ENCODE measurements around the gene HDDC2.

Gene HDDC2

GRCh38 chr6:125314009-125314581 is 12.3 kb upstream of the HDDC2 start:
- H3K4me3 Mint-ChIP-seq = no peak overlapping the region
- DNase-seq = peak; percentile 48
- peaks cover 2% of the 10 kb centered on the region for H3K4me1 Mint-ChIP-seq (ENCODE audit: low read depth)
- H3K36me3 Mint-ChIP-seq (ENCODE audit: low read depth) = no peaks in the 10 kb centered on the region
- H3K9me3 Mint-ChIP-seq = no peaks in the 10 kb centered on the region
- H3K27ac Mint-ChIP-seq = no peak overlapping the region
- H3K27me3 Mint-ChIP-seq = peaks cover 17% of the 10 kb centered on the region

- Mint-ChIP-seq H3K4me3 (no peak overlapping the region), H3K27ac (no peak overlapping the region), H3K4me1 (ENCODE audit: low read depth) (peaks cover 7% of the 10 kb centered on the region), H3K36me3 (ENCODE audit: low read depth) (no peaks in the 10 kb centered on the region), H3K27me3 (peaks cover 22% of the 10 kb centered on the region), H3K9me3 (no peaks in the 10 kb centered on the region)
- DNase-seq = no peak
Observed at GRCh38 chr6:125312950-125313349, 11.2 kb upstream of the HDDC2 start.

GRCh38 chr6:125312478-125312877 is 10.7 kb upstream of the HDDC2 start:
- Mint-ChIP-seq H3K4me1 (ENCODE audit: low read depth) (peaks cover 10% of the 10 kb centered on the region), H3K4me3 (no peak overlapping the region), H3K27me3 (peaks cover 20% of the 10 kb centered on the region), H3K36me3 (ENCODE audit: low read depth) (no peaks in the 10 kb centered on the region), H3K27ac (no peak overlapping the region), H3K9me3 (no peaks in the 10 kb centered on the region)
- DNase-seq = no peak

GRCh38 chr6:125310994-125311649 is 9.4 kb upstream of the HDDC2 start:
- H3K9me3 Mint-ChIP-seq = no peaks in the 10 kb centered on the region
- no peak overlapping the region for H3K4me3 Mint-ChIP-seq
- peaks cover 14% of the 10 kb centered on the region for H3K27me3 Mint-ChIP-seq
- peaks cover 11% of the 10 kb centered on the region for H3K4me1 Mint-ChIP-seq (ENCODE audit: low read depth)
- no peak for DNase-seq
- no peaks in the 10 kb centered on the region for H3K36me3 Mint-ChIP-seq (ENCODE audit: low read depth)
- no peak overlapping the region for H3K27ac Mint-ChIP-seq

- Mint-ChIP-seq H3K9me3 (no peaks in the 10 kb centered on the region), H3K36me3 (ENCODE audit: low read depth) (no peaks in the 10 kb centered on the region), H3K4me3 (no peak overlapping the region), H3K27ac (no peak overlapping the region), H3K4me1 (ENCODE audit: low read depth) (peaks cover 14% of the 10 kb centered on the region), H3K27me3 (peaks cover 14% of the 10 kb centered on the region)
- DNase-seq = no peak
Observed at GRCh38 chr6:125307964-125308615, 6.3 kb upstream of the HDDC2 start.

GRCh38 chr6:125307150-125307838 is 5.5 kb upstream of the HDDC2 start:
- Mint-ChIP-seq H3K4me3 (no peak overlapping the region), H3K4me1 (ENCODE audit: low read depth) (peaks cover 22% of the 10 kb centered on the region), H3K27ac (no peak overlapping the region), H3K36me3 (ENCODE audit: low read depth) (no peaks in the 10 kb centered on the region), H3K27me3 (peaks cover 12% of the 10 kb centered on the region), H3K9me3 (peaks cover under 1% of the 10 kb centered on the region)
- no peak for DNase-seq

GRCh38 chr6:125306756-125307149 is 5.0 kb upstream of the HDDC2 start:
- peaks cover 9% of the 10 kb centered on the region for H3K27me3 Mint-ChIP-seq
- H3K36me3 Mint-ChIP-seq (ENCODE audit: low read depth) = no peaks in the 10 kb centered on the region
- no peak overlapping the region for H3K27ac Mint-ChIP-seq
- no peak overlapping the region for H3K4me3 Mint-ChIP-seq
- H3K9me3 Mint-ChIP-seq = peaks cover 3% of the 10 kb centered on the region
- H3K4me1 Mint-ChIP-seq (ENCODE audit: low read depth) = peaks cover 24% of the 10 kb centered on the region
- no peak for DNase-seq

- no peak for DNase-seq
- no peak overlapping the region for H3K27ac Mint-ChIP-seq
- peaks cover 3% of the 10 kb centered on the region for H3K9me3 Mint-ChIP-seq
- no peak overlapping the region for H3K4me3 Mint-ChIP-seq
- H3K4me1 Mint-ChIP-seq (ENCODE audit: low read depth) = peaks cover 32% of the 10 kb centered on the region
- H3K27me3 Mint-ChIP-seq = peaks cover 6% of the 10 kb centered on the region
- H3K36me3 Mint-ChIP-seq (ENCODE audit: low read depth) = peaks cover 12% of the 10 kb centered on the region
Observed at GRCh38 chr6:125304970-125305660, 3.3 kb upstream of the HDDC2 start.

- peaks cover 29% of the 10 kb centered on the region for H3K36me3 Mint-ChIP-seq (ENCODE audit: low read depth)
- peaks cover 3% of the 10 kb centered on the region for H3K27me3 Mint-ChIP-seq
- no peak for DNase-seq
- peaks cover 43% of the 10 kb centered on the region for H3K4me1 Mint-ChIP-seq (ENCODE audit: low read depth)
- peaks cover 3% of the 10 kb centered on the region for H3K9me3 Mint-ChIP-seq
- no peak overlapping the region for H3K4me3 Mint-ChIP-seq
- peak overlapping the region; percentile 98 for H3K27ac Mint-ChIP-seq
Observed at GRCh38 chr6:125303512-125303854, 1.7 kb upstream of the HDDC2 start.

GRCh38 chr6:125302840-125303511 is 1.2 kb upstream of the HDDC2 start:
- Mint-ChIP-seq H3K4me1 (ENCODE audit: low read depth) (peaks cover 44% of the 10 kb centered on the region), H3K27me3 (peaks cover under 1% of the 10 kb centered on the region), H3K36me3 (ENCODE audit: low read depth) (peaks cover 34% of the 10 kb centered on the region), H3K9me3 (peaks cover 3% of the 10 kb centered on the region), H3K4me3 (peak overlapping the region; percentile 93), H3K27ac (peak overlapping the region; percentile 98)
- DNase-seq = no peak

GRCh38 chr6:125300992-125301434 is 754 bp downstream of the HDDC2 start:
- no peak for DNase-seq
- peak overlapping the region; percentile 98 for H3K27ac Mint-ChIP-seq
- peaks cover 3% of the 10 kb centered on the region for H3K9me3 Mint-ChIP-seq
- no peaks in the 10 kb centered on the region for H3K27me3 Mint-ChIP-seq
- H3K4me1 Mint-ChIP-seq (ENCODE audit: low read depth) = peaks cover 56% of the 10 kb centered on the region
- H3K4me3 Mint-ChIP-seq = peak overlapping the region; percentile 93
- peaks cover 52% of the 10 kb centered on the region for H3K36me3 Mint-ChIP-seq (ENCODE audit: low read depth)

- no peak for DNase-seq
- peaks cover 68% of the 10 kb centered on the region for H3K36me3 Mint-ChIP-seq (ENCODE audit: low read depth)
- H3K27ac Mint-ChIP-seq = peak overlapping the region; percentile 98
- peak overlapping the region; percentile 93 for H3K4me3 Mint-ChIP-seq
- peaks cover 68% of the 10 kb centered on the region for H3K4me1 Mint-ChIP-seq (ENCODE audit: low read depth)
- no peaks in the 10 kb centered on the region for H3K27me3 Mint-ChIP-seq
- peaks cover 3% of the 10 kb centered on the region for H3K9me3 Mint-ChIP-seq
Observed at GRCh38 chr6:125299257-125299656, 2.5 kb downstream of the HDDC2 start.

- Mint-ChIP-seq H3K36me3 (ENCODE audit: low read depth) (peaks cover 96% of the 10 kb centered on the region), H3K4me3 (no peak overlapping the region), H3K4me1 (ENCODE audit: low read depth) (peaks cover 59% of the 10 kb centered on the region), H3K27ac (no peak overlapping the region), H3K9me3 (no peaks in the 10 kb centered on the region), H3K27me3 (no peaks in the 10 kb centered on the region)
- DNase-seq = no peak
Observed at GRCh38 chr6:125296471-125296870, 5.3 kb downstream of the HDDC2 start.

- Mint-ChIP-seq H3K27me3 (no peaks in the 10 kb centered on the region), H3K27ac (peak overlapping the region; percentile 19), H3K4me3 (no peak overlapping the region), H3K4me1 (ENCODE audit: low read depth) (peaks cover 48% of the 10 kb centered on the region), H3K9me3 (no peaks in the 10 kb centered on the region), H3K36me3 (ENCODE audit: low read depth) (peaks cover 97% of the 10 kb centered on the region)
- no peak for DNase-seq
Observed at GRCh38 chr6:125294925-125295324, 6.8 kb downstream of the HDDC2 start.

All from activated T-cell treated with anti-CD3 and anti-CD28 coated beads, Interleukin-2, amount 50 U/mL, for 24 hours (primary cell).